Body of pancreas (tissue), 4 donors: ENCODE measurements around the gene AGBL4. TPM values are rescaled to one million over a fixed set of nuclear protein-coding genes. Genes with fewer than 3 reads are reported as not detected.
"Not testable (repeated sequence)": the region's sequence is repeated elsewhere in the genome, so short reads cannot be mapped to it uniquely, and the experiment has no call there.

Source experiments
- ATAC-seq: fragments of 150-250 bp; one replicate; pipeline ENCODE4 v1.9.1; 2016
- DNase-seq, 4 donors: peaks; one replicate each; pipeline ENCODE4 v3.0.0-alpha.2; 2019
- H3K27ac ChIP-seq, 4 donors: fragments of 200-600 bp; sonication (generic); 1 replicate in 3 of 4; 2 replicates in 1 of 4; pipeline versions ENCODE4 v1.5.1 to v1.6.1; 2016 to 2019; ENCODE audit warnings: mild to moderate bottlenecking in 1 of 4, mixed read lengths in 1 of 4, moderate library complexity in 1 of 4
- H3K27me3 ChIP-seq, 2 donors: fragments of 200-600 bp; sonication (generic); one replicate each; pipeline ENCODE4 v1.6.0; 2016; ENCODE audit warnings: mild to moderate bottlenecking in 1 of 2
- H3K36me3 ChIP-seq, 2 donors: fragments of 200-600 bp; sonication (generic); replicated peaks in 1 of 2; 2 replicates each; pipeline ENCODE4 v1.5.1; 2016; ENCODE audit warnings: low read depth in 2 of 2; ENCODE audit not compliant: insufficient read depth in 1 of 2
- H3K4me1 ChIP-seq: fragments of 200-600 bp; sonication (generic); one replicate; pipeline ENCODE4 v1.6.0; 2016
- H3K4me3 ChIP-seq, 2 donors: fragments of 200-600 bp; sonication (generic); 1 replicate in 1 of 2; 2 replicates in 1 of 2; pipeline ENCODE4 v1.5.1; 2016 to 2019
- H3K9me3 ChIP-seq, 3 donors: fragments of 200-600 bp; sonication (generic); 1 replicate in 2 of 3; 2 replicates in 1 of 3; pipeline ENCODE4 v1.5.1; 2016
- POLR2A ChIP-seq, 3 donors: fragments of 450-650 bp; IDR thresholded peaks; one replicate each; pipeline ENCODE4 v1.6.1; 2016; ENCODE audit warnings: antibody characterized with exemption in 3 of 3, mild to moderate bottlenecking in 2 of 3
- WGBS, 2 donors: methylation state at CpG; one replicate each; pipeline ENCODE4 v1.1.5; 2017; 5-methylcytosine and 5-hydroxymethylcytosine counted together
- intact Hi-C: fragments of 100-400 bp; cut with DNase I; formaldehyde crosslinking; loops from one replicate; pipeline ENCODE4 v1.15.1; 2023
- total RNA-seq, 2 donors: library from RNA; depleted of rRNA; stranded (reverse); fragments of >200 nt; gene quantifications; one replicate each; pipeline ENCODE4 v1.1.0, GENCODE V29; 2016
- TF ChIP-seq, protein P1 (sequence below), 7 experiments: fragments of 450-650 bp in 4 of 7; fragments of 200-600 bp in 3 of 7; sonication (generic) in 3 of 7; IDR thresholded peaks; one replicate each; pipeline ENCODE4 v1.5.1; 2016 to 2019; ENCODE audit warnings: antibody characterized with exemption in 7 of 7

The AGBL4 gene
- total RNA-seq, 2 donors from 2014 or later, result 0.33 to 0.78 TPM

DNA sequence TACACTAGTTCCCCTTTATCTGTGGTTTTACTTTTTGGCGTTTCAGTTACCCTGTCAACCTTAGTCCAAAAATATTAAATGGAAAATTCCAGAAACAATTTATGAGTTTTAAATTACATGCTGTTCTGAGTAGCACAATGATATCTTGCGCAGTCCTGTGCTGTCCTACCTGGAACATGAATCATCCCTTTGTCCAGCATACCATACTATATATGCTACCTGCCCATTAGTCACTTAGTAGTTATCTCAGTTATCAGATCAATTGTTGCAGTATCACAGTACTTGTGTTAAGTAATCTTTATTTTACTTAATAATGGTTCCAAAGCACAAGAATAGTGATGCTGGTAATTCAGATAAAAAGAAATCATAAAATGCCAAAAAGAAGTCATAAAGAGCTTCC lies 52.7 kb downstream of the AGBL4 start:
- intact Hi-C loops, result no loop called here
- Histone ChIP-seq H3K4me3 (no peak overlapping the region), H3K36me3 (no peaks in the 10 kb centered on the region), H3K9me3 (no peaks in the 10 kb centered on the region), H3K4me1 (no peaks in the 10 kb centered on the region), H3K27me3 (no peaks in the 10 kb centered on the region), H3K27ac (no peak overlapping the region)
- WGBS, 2 donors, result 69 to 71% methylated on average over 2 of the region's 2 CpGs
- no peak for DNase-seq
- no peak for TF ChIP-seq POLR2A (IDR thresholded peaks at IDR 0.05)
- TF ChIP-seq, protein P1, sequence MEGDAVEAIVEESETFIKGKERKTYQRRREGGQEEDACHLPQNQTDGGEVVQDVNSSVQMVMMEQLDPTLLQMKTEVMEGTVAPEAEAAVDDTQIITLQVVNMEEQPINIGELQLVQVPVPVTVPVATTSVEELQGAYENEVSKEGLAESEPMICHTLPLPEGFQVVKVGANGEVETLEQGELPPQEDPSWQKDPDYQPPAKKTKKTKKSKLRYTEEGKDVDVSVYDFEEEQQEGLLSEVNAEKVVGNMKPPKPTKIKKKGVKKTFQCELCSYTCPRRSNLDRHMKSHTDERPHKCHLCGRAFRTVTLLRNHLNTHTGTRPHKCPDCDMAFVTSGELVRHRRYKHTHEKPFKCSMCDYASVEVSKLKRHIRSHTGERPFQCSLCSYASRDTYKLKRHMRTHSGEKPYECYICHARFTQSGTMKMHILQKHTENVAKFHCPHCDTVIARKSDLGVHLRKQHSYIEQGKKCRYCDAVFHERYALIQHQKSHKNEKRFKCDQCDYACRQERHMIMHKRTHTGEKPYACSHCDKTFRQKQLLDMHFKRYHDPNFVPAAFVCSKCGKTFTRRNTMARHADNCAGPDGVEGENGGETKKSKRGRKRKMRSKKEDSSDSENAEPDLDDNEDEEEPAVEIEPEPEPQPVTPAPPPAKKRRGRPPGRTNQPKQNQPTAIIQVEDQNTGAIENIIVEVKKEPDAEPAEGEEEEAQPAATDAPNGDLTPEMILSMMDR (IDR thresholded peaks at IDR 0.05), result no peak
- no peak for ATAC-seq

DNA sequence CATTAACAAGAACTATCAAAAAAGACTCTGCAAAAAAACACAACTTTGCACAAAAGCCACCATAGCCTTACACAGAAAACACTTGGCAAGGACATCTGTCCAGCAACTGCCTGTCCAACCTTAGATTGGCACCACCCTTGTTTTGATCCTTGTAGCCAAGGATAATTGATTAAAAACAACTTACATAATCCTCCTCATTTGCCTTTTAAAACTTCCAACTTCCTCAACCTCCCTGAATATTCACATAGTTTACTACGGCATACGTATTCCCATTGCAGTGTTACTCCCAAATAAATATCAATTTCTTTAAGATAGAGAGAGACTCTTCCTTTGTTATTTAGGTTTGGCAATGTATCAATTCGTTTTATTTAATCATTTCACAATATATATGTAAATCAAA lies 72.4 kb downstream of the AGBL4 start:
- Histone ChIP-seq H3K27me3 (no peaks in the 10 kb centered on the region), H3K4me3 (no peak overlapping the region), H3K27ac (no peak overlapping the region), H3K4me1 (no peaks in the 10 kb centered on the region), H3K9me3 (no peaks in the 10 kb centered on the region), H3K36me3 (no peaks in the 10 kb centered on the region)
- no peak for TF ChIP-seq POLR2A (IDR thresholded peaks at IDR 0.05)
- TF ChIP-seq, protein P1 (IDR thresholded peaks at IDR 0.05), result no peak
- intact Hi-C loops, result no loop called here
- DNase-seq (no peak), ATAC-seq (no peak)
- WGBS, 2 donors, result 62 to 66% methylated on average over 3 of the region's 3 CpGs

DNA sequence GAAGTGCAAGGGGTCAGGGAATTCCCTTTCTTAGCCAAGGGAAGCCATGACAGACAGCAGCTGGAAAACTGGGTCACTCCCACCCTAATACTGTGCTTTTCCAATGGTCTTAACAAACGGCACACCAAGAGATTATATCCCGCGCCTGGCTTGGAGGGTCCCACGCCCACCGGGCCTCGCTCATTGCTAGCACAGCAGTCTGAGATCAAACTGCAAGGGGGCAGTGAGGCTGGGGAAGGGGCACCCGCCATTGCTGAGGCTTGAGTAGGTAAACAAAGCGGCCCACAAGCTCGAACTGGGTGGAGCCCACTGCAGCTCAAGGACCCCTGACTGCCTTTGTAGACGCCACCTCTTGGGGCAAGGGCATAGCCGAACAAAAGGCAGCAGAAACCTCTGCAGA lies 108.5 kb downstream of the AGBL4 start:
- H3K4me1 ChIP-seq, H3K27me3 ChIP-seq, ATAC-seq, H3K36me3 ChIP-seq, H3K27ac ChIP-seq, H3K4me3 ChIP-seq, H3K9me3 ChIP-seq, intact Hi-C loops, DNase-seq: not testable (repeated sequence)
- WGBS, 2 donors, result 62 to 76% methylated on average over 4 to 11 of the region's 11 CpGs

DNA sequence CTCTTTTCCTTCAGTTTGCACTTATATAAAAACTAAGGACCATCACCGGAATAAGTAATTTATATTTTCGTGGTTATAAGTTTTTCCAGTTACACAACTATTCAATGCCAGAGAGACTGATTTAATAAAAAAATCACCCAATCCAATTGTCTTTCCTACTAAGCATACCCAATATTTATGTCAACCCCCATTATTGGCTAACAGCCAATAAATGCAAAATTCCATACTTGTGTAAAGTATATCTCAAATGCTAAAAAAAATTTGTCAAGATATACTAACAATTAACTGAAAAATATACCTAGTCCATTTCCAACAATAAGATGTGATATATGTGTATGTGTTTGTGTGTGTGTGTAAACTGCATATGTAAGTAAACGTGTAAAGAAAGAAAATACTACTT lies 117.4 kb downstream of the AGBL4 start:
- H3K4me1 ChIP-seq, result no peaks in the 10 kb centered on the region
- H3K27ac ChIP-seq, result no peak overlapping the region
- H3K4me3 ChIP-seq, result no peak overlapping the region
- H3K27me3 ChIP-seq, result no peaks in the 10 kb centered on the region
- ATAC-seq (no peak), DNase-seq (no peak)
- H3K9me3 ChIP-seq, result no peaks in the 10 kb centered on the region
- TF ChIP-seq, protein P1 (IDR thresholded peaks at IDR 0.05), result no peak
- no peaks in the 10 kb centered on the region for H3K36me3 ChIP-seq
- 72 to 76% methylated on average over 3 of the region's 3 CpGs for WGBS, 2 donors
- intact Hi-C loops, result no loop called here

DNA sequence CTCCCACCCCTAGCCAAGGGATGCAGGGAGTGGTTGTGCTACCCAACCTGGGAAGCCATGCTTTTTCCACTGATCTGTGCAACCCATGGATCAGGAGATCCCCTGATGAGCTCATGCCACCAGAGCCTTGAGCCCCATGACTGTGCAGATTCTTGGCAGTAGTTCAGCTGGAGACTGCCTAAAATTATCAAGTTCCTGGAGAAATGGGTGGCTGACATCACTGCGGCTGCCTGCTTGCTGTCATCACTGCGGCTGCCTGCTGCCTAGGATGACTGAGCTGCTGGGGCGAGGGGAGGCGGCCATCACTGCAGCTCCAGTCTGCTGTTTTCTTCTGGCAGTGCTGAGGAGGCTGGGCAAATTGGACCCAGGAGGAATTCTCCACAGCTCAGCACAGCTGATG lies 159.2 kb downstream of the AGBL4 start:
- DNase-seq (no peak), ATAC-seq (no peak)
- no peaks in the 10 kb centered on the region for H3K9me3 ChIP-seq
- H3K4me3 ChIP-seq, result no peak overlapping the region
- H3K4me1 ChIP-seq, result no peaks in the 10 kb centered on the region
- 80 to 84% methylated on average over 2 to 4 of the region's 4 CpGs for WGBS, 2 donors
- H3K27ac ChIP-seq, result no peak overlapping the region
- H3K36me3 ChIP-seq, result no peaks in the 10 kb centered on the region
- TF ChIP-seq POLR2A (IDR thresholded peaks at IDR 0.05), result no peak
- TF ChIP-seq, protein P1 (IDR thresholded peaks at IDR 0.05), result no peak
- intact Hi-C loops, result no loop called here
- H3K27me3 ChIP-seq, result no peaks in the 10 kb centered on the region
